ENCODE results near the gene TAS1R1.
"Not testable (repeated sequence)": the region's sequence is repeated elsewhere in the genome, so short reads cannot be mapped to it uniquely, and the experiment has no call there.

TAS1R1 gene

GRCh38 chr1:6592441-6592840 lies 37.3 kb downstream of the TAS1R1 start:
- no peak for FAIRE-seq

DNA sequence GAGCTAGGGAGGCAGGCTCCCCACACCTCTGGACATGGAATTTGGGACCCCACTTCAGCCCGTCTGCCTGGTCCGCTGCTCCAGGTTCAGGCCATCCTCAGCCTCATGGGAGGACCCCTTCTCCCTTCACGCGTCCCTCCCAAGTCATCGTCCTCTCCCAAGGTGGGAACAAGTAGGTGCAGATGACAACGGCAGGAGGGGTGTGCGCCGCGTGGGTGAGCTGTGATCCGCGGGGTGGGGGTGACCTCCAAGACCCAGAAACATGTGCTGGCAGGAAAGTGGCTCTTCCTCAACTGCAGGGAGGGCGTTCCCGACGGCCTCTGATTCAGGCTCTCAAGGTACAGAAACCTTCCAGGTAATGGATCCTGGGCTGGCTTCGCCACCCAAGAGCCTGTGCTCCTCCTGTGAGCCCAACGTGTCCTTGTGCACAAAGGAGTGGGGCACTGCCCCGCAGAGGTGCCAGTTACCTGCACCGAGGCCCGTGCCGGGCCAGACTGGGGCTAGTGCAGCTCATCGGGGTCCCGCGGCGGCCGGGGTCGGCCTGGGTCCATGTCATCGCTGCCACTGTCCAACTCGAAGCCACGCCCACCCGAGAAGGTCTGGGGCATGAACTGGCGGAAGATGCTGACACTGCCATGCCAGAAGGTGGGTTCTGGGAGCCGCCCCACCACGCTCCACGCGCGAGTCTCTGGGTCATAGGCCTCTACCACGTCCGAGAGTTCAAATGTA lies 37.9 kb downstream of the TAS1R1 start:
- no peak for FAIRE-seq

DNA sequence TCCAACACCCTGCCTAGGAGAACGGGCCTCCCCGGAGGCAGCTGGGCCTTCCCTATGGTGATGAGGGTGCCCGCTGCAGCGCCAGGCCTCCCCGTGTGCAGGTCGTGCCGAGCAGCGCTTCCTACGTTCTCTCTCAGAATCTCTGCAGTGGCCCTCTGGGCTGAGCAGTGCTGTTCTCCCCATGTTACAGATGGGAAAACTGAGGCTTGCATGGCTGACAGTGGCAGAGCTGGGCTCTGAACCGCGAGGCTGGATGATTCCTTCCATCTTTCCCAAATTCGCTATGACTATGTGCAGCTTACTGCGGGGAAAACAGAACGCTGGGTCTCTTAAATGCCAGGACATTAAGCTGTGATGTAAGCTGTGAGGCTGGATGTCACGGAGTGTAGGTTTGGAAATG lies 38.7 kb downstream of the TAS1R1 start:
- no peak for FAIRE-seq

DNA sequence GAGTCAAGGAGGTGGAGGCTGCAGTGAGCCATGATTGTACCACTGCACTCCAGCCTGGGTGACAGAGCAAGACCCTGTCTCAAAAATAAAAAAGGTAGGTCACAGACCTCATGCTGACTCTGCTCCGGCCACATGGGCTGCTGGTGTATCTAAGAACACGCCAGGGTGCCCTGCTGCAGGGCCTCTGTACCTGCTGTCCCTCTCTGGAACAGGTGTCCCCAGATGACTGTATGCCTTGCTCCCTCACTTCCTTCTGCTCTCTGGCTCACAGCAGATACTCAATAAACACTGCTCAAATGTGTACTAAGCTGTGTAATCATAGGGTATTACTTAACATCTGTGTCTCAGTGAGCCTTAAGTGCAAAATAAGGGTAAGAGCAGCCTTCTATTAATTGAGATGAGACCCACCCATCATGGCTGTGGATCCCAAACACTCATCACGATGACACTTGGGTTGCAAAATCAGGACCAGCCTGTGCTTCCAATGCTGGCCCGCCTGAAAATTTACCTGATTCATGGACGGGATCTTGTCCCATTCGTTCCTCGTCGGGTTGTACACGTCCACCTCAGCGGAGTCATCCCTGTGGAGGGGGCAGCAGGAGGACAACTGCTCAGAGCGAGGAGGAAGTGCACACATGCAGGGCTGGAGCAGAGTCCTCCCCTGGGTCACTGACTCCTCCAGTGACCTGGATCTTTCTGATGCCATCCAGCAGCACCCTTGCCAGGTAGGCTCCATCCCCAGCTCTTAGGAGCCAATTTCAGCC lies 40.1 kb downstream of the TAS1R1 start:
- FAIRE-seq: no peak

GRCh38 chr1:6596351-6596750 lies 41.2 kb downstream of the TAS1R1 start:
- no peak for FAIRE-seq

- no peak for FAIRE-seq
Observed at GRCh38 chr1:6596886-6597776, 42.0 kb downstream of the TAS1R1 start.

GRCh38 chr1:6597777-6598131 lies 42.6 kb downstream of the TAS1R1 start:
- no peak for FAIRE-seq

DNA sequence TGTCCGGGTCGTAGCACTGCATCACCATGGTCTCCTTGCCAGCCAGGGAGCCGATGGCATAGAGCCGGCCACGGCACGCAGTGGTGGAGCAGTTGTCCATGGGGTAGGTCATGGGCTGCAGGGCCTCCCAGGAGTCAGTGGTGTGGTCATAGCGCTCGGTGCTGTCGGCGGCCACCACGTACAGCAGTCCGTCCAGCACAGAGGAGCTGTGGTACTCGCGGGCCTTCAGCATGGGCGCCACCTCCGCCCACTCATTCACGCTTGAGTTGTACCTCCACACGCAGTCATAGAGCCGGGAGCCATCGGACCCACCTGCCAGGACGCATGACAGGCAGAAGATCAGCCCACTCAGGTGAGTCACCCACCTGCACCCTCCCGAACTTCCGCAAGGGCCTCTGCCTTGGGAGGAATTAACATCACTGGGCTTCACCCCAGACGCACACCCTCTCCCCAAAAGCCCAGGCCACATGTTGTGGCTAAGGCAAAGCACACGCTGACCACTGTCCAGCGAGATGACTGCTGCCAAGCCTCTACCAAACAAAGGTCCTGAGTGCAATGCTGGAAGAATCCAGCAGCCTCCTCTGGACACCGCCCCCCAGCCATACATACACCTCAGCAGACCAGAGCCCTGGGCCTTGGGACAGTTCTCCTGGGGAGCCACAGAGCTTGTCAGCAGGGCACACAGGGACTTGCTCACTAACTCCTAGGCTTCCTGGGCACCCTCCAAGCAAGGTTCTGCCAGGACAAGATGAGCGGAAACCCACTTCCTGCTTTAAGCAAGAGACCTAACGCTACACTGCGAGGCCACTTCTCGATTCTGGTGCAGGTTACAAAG lies 44.3 kb downstream of the TAS1R1 start:
- no peak for FAIRE-seq

- not testable (repeated sequence) for FAIRE-seq
Observed at GRCh38 chr1:6599991-6600390, 44.9 kb downstream of the TAS1R1 start.

- FAIRE-seq: no peak
Observed at GRCh38 chr1:6600410-6601048, 45.4 kb downstream of the TAS1R1 start.

- no peak for FAIRE-seq
Observed at GRCh38 chr1:6601049-6601922, 46.2 kb downstream of the TAS1R1 start.

DNA sequence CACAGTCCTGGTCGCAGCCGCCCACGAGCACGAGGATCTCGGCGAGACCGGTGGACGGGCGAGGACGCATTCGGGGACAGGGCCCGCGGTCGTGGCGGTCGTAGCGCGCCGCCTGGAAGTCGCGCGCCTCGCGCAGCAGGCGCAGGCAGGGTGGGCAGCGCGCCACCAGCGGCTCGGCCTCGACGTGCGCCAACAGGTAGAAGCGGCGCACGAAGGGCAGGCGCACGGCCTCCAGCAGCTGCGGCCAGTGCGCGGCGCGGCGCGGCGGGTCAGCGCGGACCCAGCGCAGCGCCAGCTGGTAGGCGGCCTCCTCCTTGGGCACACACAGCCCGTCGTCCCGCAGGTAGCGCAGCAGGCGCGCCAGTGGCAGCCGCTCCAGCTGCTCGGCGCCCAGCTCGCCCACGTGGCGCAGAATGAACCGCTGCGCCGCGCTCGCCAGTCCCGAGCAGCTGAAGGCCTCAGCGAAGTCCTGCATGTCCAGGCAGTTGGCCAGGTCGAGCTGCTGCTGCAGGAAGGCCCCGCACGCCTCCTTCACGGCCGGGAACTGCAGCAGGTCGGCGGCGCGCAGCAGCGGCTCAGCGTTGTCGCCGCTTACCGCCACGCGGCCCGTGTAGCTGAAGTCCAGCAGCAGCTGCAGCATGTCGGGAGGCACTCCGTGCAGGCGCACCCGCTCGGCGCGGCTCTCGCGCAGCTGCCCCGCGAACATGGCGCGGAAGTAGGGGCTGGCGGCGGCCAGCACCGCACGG lies 47.0 kb downstream of the TAS1R1 start:
- no peak for FAIRE-seq

DNA sequence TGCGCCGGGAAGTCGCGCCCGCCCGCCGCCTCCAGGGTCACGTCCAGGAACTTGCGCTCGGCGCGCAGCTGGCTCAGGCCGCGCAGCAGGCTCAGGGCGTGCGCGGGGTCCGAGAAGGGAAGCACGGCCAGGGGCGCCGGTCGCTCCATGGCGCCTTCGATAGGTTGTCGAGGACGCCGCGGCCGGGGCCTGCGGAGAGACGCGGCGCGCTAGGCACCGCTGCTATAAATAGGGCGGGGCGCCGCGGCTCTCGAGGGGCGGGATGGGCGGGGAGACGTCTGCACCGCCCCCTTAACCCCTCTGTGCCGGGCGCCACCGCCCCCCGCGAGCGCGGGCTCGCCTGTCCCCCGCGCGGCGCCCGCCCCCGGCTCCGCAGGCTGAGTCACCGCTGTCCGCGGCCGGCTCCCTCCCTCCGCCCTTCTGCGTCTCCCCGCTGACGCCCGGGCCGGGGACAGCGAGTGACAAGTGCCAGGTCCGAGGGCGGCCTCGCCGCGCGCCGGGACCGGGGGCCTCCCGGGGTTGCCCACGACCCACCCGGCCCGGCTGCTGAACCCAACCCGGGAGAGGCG lies 47.6 kb downstream of the TAS1R1 start, which contains the start of gene KLHL21:
KLHL21 (minus strand) TSS at position 201 of the 569 bp plus-strand sequence; CDS start at position 149, 52 bp downstream.
- FAIRE-seq: no peak

DNA sequence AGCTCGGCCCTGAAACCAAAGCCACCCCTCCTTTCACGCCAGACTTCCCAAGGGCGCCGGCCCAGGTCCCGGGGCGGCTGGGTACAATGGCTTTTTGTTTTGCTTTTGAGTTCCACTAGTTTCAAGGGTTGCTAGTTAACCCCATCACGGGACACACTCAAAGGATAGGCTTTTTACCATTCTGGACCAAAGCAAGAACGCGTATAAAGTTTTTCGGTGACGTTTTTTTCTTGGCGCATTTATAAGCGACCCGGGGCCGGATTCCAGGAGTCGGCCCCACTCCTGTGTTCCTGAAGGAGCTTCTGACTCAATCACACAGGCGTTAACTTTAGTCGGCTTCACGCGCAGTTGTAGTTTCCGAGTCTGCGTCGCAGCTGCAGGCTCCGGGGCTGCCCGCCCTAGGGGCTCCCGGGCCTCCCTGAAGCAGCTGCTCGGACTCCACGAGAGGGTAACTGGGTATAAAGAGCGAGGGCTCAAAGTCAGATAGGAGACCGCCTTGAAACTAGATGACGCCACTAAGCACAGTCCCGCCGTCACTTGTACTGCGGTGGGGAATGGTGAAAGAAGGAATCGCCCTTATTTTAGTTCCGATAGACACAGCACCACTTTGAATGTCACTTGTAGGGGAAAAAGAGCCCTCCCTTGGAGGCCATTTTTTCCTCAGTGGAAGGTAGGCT lies 48.3 kb downstream of the TAS1R1 start:
- FAIRE-seq: no peak

DNA sequence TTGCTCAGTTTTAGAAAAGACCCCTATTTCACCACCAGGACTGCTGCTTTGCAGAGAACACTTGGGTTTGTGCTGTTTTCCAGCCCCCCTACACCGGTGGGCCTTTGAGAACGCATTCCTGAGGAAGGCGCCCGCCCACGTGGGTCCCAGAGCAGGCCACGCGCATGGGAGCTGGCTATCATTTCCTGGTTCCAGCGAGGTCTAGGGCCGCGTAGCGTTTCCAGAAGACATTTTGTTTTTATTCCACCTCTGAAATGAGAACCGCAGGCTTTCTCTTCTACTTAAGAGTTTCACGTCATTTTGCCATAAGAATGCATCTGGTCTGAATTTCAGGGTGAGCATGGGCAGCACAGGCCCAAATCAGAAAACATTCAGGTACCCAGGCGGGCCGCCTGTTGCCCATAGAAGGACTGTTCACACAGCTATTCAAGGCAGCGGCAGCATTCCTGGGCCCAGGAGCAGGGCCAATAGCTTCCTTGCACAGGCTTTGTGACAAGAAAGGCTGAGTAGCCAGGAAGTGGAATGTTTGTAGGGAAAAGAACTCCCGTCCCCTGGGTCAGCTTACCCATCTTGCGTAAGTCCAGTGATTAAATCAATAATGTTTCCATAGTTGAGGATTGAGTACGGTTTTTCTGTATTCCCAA lies 48.9 kb downstream of the TAS1R1 start:
- FAIRE-seq: no peak

DNA sequence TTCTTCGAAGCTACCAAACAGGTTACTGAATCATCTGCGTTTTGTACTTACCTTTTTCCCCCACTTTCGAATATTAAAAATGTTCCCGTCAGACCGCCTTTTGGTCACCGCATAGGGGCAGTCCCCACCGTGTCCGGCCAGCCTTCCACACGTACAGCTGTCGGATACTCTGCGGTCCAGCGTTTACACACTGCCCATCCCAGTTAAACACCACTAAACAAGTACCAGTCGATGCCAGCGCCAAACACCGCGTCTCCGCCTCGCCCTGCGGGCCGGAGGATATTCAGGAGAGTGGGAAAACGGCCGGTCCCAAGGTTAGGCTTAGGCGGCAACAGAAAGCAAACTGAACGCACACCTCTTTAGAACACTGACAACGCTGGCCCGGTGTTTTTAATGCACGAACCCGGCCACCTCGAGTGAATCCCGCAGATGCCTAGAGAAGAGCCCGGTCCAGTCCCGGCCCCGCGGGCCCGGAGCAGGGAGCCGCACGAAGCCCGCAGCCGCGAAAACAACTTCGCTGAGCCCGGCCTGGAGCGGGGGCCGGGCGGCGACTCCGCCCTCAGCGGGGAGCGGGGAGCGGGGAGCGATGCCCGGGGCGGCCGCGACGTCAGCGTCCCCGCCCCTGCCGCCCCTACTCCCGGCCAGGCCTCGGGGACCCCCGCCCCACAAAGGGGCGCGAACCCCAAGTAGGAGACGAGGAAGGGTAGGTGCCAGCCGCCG lies 57.7 kb downstream of the TAS1R1 start:
- FAIRE-seq: no peak

- FAIRE-seq: no peak
Observed at GRCh38 chr1:6613361-6614018, 58.4 kb downstream of the TAS1R1 start, which contains the start of gene PHF13. PHF13 (plus strand) TSS chr1:6613731; CDS start chr1:6614067, 336 bp downstream.

All from colon (tissue), 2 donors.